ENCODE measurements around the gene WASF3. TPM values are rescaled to one million over a fixed set of nuclear protein-coding genes. Genes with fewer than 3 reads are reported as not detected.

Gene WASF3
- total RNA-seq, 1 donor from 2014 or later: 25.8 TPM

DNA sequence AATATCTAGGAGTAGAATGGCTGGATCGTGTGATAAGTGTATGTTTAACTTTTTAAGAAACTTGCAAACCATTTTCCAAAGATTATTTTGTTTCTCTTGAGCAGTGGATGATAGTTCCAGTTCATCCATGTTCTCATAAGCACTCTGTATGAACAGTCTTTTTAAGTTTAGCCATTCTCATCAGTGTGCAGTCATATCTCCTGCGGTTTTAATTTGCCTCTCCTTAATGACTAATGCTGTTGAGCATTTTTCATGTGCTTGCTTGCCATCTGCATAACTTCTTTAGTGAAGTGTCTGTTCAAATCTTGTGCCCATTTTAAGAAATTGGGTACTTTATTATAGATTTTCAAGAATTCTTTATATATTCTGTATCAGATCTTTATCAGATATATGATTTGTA is 58.6 kb downstream of the WASF3 start:
- Mint-ChIP-seq H3K27ac (ENCODE audit: unreplicated experiment) (no peak overlapping the region), H3K27me3 (ENCODE audit: low read depth, unreplicated experiment) (no peaks in the 10 kb centered on the region), H3K4me1 (ENCODE audit: low read depth, unreplicated experiment) (peaks cover 17% of the 10 kb centered on the region), H3K4me3 (ENCODE audit: unreplicated experiment) (no peak overlapping the region), H3K36me3 (ENCODE audit: low read depth, unreplicated experiment) (peaks cover 11% of the 10 kb centered on the region), H3K9me3 (ENCODE audit: unreplicated experiment) (no peaks in the 10 kb centered on the region)
- peak; percentile 82 for DNase-seq (ENCODE audit: low read depth)
- Histone ChIP-seq H3K9ac (ENCODE audit: low read length) (no peak overlapping the region), H3K79me2 (ENCODE audit: insufficient read depth, low read length) (no peaks in the 10 kb centered on the region), H2AFZ (ENCODE audit: low read depth, low read length) (no peak overlapping the region), H4K20me1 (ENCODE audit: insufficient read depth, low read length) (peaks cover 19% of the 10 kb centered on the region), H3K27ac (ENCODE audit: low read depth, low read length) (no peak overlapping the region), H3K27me3 (ENCODE audit: insufficient read depth, low read length) (peaks cover 6% of the 10 kb centered on the region), H3K4me3 (ENCODE audit: insufficient read depth, low read depth, low read length) (no peak overlapping the region), H3K4me2 (ENCODE audit: low read length) (peak overlapping the region; percentile 14), H3K9me3 (ENCODE audit: insufficient read depth, low read depth, low read length) (no peaks in the 10 kb centered on the region), H3K4me1 (ENCODE audit: insufficient read depth, low read length) (peaks cover 23% of the 10 kb centered on the region), H3K36me3 (ENCODE audit: insufficient read depth, low read length) (no peaks in the 10 kb centered on the region)
- TF ChIP-seq, protein P1, sequence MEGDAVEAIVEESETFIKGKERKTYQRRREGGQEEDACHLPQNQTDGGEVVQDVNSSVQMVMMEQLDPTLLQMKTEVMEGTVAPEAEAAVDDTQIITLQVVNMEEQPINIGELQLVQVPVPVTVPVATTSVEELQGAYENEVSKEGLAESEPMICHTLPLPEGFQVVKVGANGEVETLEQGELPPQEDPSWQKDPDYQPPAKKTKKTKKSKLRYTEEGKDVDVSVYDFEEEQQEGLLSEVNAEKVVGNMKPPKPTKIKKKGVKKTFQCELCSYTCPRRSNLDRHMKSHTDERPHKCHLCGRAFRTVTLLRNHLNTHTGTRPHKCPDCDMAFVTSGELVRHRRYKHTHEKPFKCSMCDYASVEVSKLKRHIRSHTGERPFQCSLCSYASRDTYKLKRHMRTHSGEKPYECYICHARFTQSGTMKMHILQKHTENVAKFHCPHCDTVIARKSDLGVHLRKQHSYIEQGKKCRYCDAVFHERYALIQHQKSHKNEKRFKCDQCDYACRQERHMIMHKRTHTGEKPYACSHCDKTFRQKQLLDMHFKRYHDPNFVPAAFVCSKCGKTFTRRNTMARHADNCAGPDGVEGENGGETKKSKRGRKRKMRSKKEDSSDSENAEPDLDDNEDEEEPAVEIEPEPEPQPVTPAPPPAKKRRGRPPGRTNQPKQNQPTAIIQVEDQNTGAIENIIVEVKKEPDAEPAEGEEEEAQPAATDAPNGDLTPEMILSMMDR (IDR thresholded peaks at IDR 0.05; ENCODE audit: insufficient read depth, low read depth, low read length): no peak
- no peak for TF ChIP-seq EZH2 (IDR thresholded peaks at IDR 0.05; ENCODE audit: insufficient read depth, low read length)
- FAIRE-seq: peak; percentile 87

DNA sequence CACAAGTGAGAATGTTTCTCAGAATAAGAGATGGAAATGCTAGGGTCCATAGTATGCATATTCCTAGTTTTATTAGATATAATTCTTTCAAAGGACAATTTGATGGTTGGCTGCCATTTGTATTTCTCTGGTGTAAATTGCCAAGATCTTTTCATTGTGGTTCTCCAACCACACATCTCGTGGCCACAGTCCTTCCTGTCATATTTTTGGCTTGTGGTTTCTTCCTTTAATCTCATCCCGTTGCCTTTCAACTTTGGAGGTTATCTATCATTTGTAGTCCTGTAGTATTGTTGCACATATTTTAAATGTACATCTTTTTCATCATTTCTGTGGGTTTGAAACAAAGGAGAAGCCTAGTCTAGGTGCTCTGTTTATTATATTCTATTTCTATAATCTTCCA is 61.2 kb downstream of the WASF3 start:
- no peaks in the 10 kb centered on the region for H3K79me2 ChIP-seq (ENCODE audit: insufficient read depth, low read length)
- peaks cover 37% of the 10 kb centered on the region for H4K20me1 ChIP-seq (ENCODE audit: insufficient read depth, low read length)
- H2AFZ ChIP-seq (ENCODE audit: low read depth, low read length): no peak overlapping the region
- TF ChIP-seq EZH2 (IDR thresholded peaks at IDR 0.05; ENCODE audit: insufficient read depth, low read length): no peak
- TF ChIP-seq, protein P1 (IDR thresholded peaks at IDR 0.05; ENCODE audit: insufficient read depth, low read depth, low read length): no peak
- H3K27me3 Mint-ChIP-seq (ENCODE audit: low read depth, unreplicated experiment): no peaks in the 10 kb centered on the region
- DNase-seq (ENCODE audit: low read depth): peak; percentile 49
- peaks cover 5% of the 10 kb centered on the region for H3K9me3 ChIP-seq (ENCODE audit: insufficient read depth, low read depth, low read length)
- FAIRE-seq: no peak
- H3K4me2 ChIP-seq (ENCODE audit: low read length): no peak overlapping the region
- no peak overlapping the region for H3K4me3 Mint-ChIP-seq (ENCODE audit: unreplicated experiment)
- H3K4me3 ChIP-seq (ENCODE audit: insufficient read depth, low read depth, low read length): no peak overlapping the region
- no peak overlapping the region for H3K27ac ChIP-seq (ENCODE audit: low read depth, low read length)
- no peak overlapping the region for H3K9ac ChIP-seq (ENCODE audit: low read length)
- H3K27ac Mint-ChIP-seq (ENCODE audit: unreplicated experiment): no peak overlapping the region
- no peaks in the 10 kb centered on the region for H3K36me3 ChIP-seq (ENCODE audit: insufficient read depth, low read length)
- H3K4me1 ChIP-seq (ENCODE audit: insufficient read depth, low read length): peaks cover 23% of the 10 kb centered on the region
- peaks cover 6% of the 10 kb centered on the region for H3K27me3 ChIP-seq (ENCODE audit: insufficient read depth, low read length)
- H3K9me3 Mint-ChIP-seq (ENCODE audit: unreplicated experiment): peaks cover 4% of the 10 kb centered on the region
- H3K36me3 Mint-ChIP-seq (ENCODE audit: low read depth, unreplicated experiment): peaks cover 17% of the 10 kb centered on the region
- H3K4me1 Mint-ChIP-seq (ENCODE audit: low read depth, unreplicated experiment): peaks cover 21% of the 10 kb centered on the region

DNA sequence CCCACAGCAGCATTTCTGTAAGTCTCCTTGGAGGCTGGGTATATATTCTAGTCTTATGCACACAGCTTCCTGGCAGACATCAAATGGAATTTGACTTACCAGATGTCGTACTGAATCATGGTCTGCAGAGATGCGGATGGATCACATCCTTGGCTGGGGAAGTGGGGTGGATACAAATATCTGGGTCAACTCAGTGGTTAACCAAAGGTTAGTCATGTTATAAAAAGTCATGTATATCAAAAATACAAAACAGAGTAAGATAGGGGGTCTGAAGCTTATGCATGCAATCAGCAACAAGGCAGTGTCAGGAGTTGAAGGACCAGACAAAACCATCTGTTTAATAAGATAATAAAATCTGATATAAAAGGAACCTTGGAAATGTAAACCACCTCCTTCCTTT is 61.9 kb downstream of the WASF3 start:
- peak; percentile 93 for DNase-seq (ENCODE audit: low read depth)
- H3K4me2 ChIP-seq (ENCODE audit: low read length): peak overlapping the region; percentile 14
- Mint-ChIP-seq H3K4me1 (ENCODE audit: low read depth, unreplicated experiment) (peaks cover 21% of the 10 kb centered on the region), H3K36me3 (ENCODE audit: low read depth, unreplicated experiment) (peaks cover 20% of the 10 kb centered on the region), H3K4me3 (ENCODE audit: unreplicated experiment) (no peak overlapping the region), H3K27ac (ENCODE audit: unreplicated experiment) (no peak overlapping the region), H3K27me3 (ENCODE audit: low read depth, unreplicated experiment) (no peaks in the 10 kb centered on the region), H3K9me3 (ENCODE audit: unreplicated experiment) (peaks cover 9% of the 10 kb centered on the region)
- H3K4me3 ChIP-seq (ENCODE audit: insufficient read depth, low read depth, low read length): no peak overlapping the region
- H3K9ac ChIP-seq (ENCODE audit: low read length): no peak overlapping the region
- peaks cover 37% of the 10 kb centered on the region for H4K20me1 ChIP-seq (ENCODE audit: insufficient read depth, low read length)
- H3K9me3 ChIP-seq (ENCODE audit: insufficient read depth, low read depth, low read length): peaks cover 8% of the 10 kb centered on the region
- no peaks in the 10 kb centered on the region for H3K79me2 ChIP-seq (ENCODE audit: insufficient read depth, low read length)
- H3K4me1 ChIP-seq (ENCODE audit: insufficient read depth, low read length): peaks cover 23% of the 10 kb centered on the region
- no peaks in the 10 kb centered on the region for H3K36me3 ChIP-seq (ENCODE audit: insufficient read depth, low read length)
- peak; percentile 93 for FAIRE-seq
- H3K27ac ChIP-seq (ENCODE audit: low read depth, low read length): no peak overlapping the region
- no peak overlapping the region for H2AFZ ChIP-seq (ENCODE audit: low read depth, low read length)
- TF ChIP-seq, protein P1 (IDR thresholded peaks at IDR 0.05; ENCODE audit: insufficient read depth, low read depth, low read length): no peak
- TF ChIP-seq EZH2 (IDR thresholded peaks at IDR 0.05; ENCODE audit: insufficient read depth, low read length): no peak
- H3K27me3 ChIP-seq (ENCODE audit: insufficient read depth, low read length): peaks cover 6% of the 10 kb centered on the region
